Astrocyte (in vitro differentiated cells and primary cell): ENCODE measurements around the gene AKAP13. TPM values are rescaled to one million over a fixed set of nuclear protein-coding genes. Genes with fewer than 3 reads are reported as not detected.
A peak's percentile ranks its signal among the peaks of the same experiment; 100 is the strongest.

Experiments
- DNase-seq: peaks from one replicate; pipeline ENCODE4 v3.0.0-alpha.2; 2010; ENCODE audit warnings: low read depth
- FAIRE-seq: peaks from 2 replicates; lab custom pipeline; 2011; peaks lifted over from hg19 to GRCh38; lab: Jason Lieb, UNC
- H2AFZ ChIP-seq: 2 replicates; pipeline ENCODE4 v1.6.0; 2012; ENCODE audit warnings: low read depth, low read length, inconsistent platforms
- H3K27ac ChIP-seq: 2 replicates; pipeline ENCODE4 v1.5.1; 2011; ENCODE audit warnings: low read depth, low read length, inconsistent platforms
- H3K27me3 ChIP-seq: 2 replicates; pipeline ENCODE4 v1.6.0; 2011; ENCODE audit warnings: low read length, inconsistent platforms; ENCODE audit not compliant: insufficient read depth
- H3K36me3 ChIP-seq: 2 replicates; pipeline ENCODE4 v1.5.1; 2011; ENCODE audit warnings: low read length, inconsistent platforms; ENCODE audit not compliant: insufficient read depth
- H3K4me1 ChIP-seq: 2 replicates; pipeline ENCODE4 v1.5.1; 2011; ENCODE audit warnings: low read length, inconsistent platforms; ENCODE audit not compliant: insufficient read depth
- H3K4me2 ChIP-seq: 2 replicates; pipeline ENCODE4 v1.6.0; 2012; ENCODE audit warnings: low read length, inconsistent platforms
- H3K4me3 ChIP-seq: 2 replicates; pipeline ENCODE4 v1.5.1; 2011; ENCODE audit warnings: low read depth, mild to moderate bottlenecking, low read length, inconsistent platforms; ENCODE audit not compliant: insufficient read depth
- H3K79me2 ChIP-seq: 2 replicates; pipeline ENCODE4 v1.6.0; 2012; ENCODE audit warnings: mild to moderate bottlenecking, low read length, inconsistent platforms; ENCODE audit not compliant: insufficient read depth
- H3K9ac ChIP-seq: 2 replicates; pipeline ENCODE4 v1.6.0; 2012; ENCODE audit warnings: mild to moderate bottlenecking, low read length, inconsistent platforms
- H3K9me3 ChIP-seq: 2 replicates; pipeline ENCODE4 v1.5.1; 2012; ENCODE audit warnings: low read depth, mild to moderate bottlenecking, low read length, inconsistent platforms; ENCODE audit not compliant: insufficient read depth
- H4K20me1 ChIP-seq: 2 replicates; pipeline ENCODE4 v1.6.0; 2012; ENCODE audit warnings: low read length, inconsistent platforms; ENCODE audit not compliant: insufficient read depth
- H3K27ac Mint-ChIP-seq: one replicate; pipeline ENCODE4 v1.8.0; 2021; ENCODE audit warnings: mild to moderate bottlenecking, mixed read lengths; ENCODE audit not compliant: unreplicated experiment
- H3K27me3 Mint-ChIP-seq: one replicate; pipeline ENCODE4 v1.8.0; 2021; ENCODE audit warnings: low read depth, mixed read lengths; ENCODE audit not compliant: unreplicated experiment
- H3K36me3 Mint-ChIP-seq: one replicate; pipeline ENCODE4 v1.8.0; 2021; ENCODE audit warnings: low read depth, mixed read lengths; ENCODE audit not compliant: unreplicated experiment
- H3K4me1 Mint-ChIP-seq: one replicate; pipeline ENCODE4 v1.8.0; 2021; ENCODE audit warnings: low read depth, mixed read lengths; ENCODE audit not compliant: unreplicated experiment
- H3K4me3 Mint-ChIP-seq: one replicate; pipeline ENCODE4 v1.8.0; 2021; ENCODE audit warnings: mild to moderate bottlenecking, moderate library complexity, mixed read lengths; ENCODE audit not compliant: unreplicated experiment
- H3K9me3 Mint-ChIP-seq: one replicate; pipeline ENCODE4 v1.8.0; 2021; ENCODE audit warnings: mild to moderate bottlenecking, mixed read lengths; ENCODE audit not compliant: unreplicated experiment
- CTCF ChIP-seq: IDR thresholded peaks from 2 replicates; pipeline ENCODE4 v1.5.1; 2011; ENCODE audit warnings: low read depth, mild to moderate bottlenecking, inconsistent platforms, low read length, moderate library complexity; ENCODE audit not compliant: insufficient read depth
- EZH2 ChIP-seq: IDR thresholded peaks from 2 replicates; pipeline ENCODE4 v1.6.1; 2012; ENCODE audit warnings: mild to moderate bottlenecking, low read length, inconsistent platforms; ENCODE audit not compliant: insufficient read depth
- total RNA-seq: library from RNA; stranded (reverse); gene quantifications from 2 replicates; pipeline ENCODE4 v1.2.1, GENCODE V29; 2021

AKAP13 gene
- total RNA-seq, 1 donor from 2014 or later = 98.2 TPM

DNA sequence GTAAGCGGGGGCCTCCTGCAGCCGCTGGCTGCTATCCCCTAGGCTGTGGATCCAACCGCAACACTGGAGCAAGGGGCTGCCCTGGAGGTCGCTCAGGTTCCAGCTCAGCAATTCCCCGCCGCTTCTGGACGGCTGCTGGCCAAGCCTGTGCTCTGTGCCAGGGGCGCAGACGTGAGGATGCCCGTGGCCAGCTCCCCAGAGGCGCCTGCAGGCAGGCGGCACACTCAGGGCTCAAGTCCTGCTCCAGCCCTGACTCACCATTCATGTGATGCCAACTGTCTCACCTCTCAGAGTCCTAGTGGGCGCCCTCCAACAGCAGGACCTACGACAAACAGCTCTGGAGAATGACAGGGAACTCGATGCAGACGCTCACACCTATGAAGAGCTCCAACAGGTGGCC, 382.8 kb downstream of the AKAP13 start:
- H3K4me1 ChIP-seq = peaks cover 31% of the 10 kb centered on the region
- H3K4me2 ChIP-seq = no peak overlapping the region
- peaks cover 13% of the 10 kb centered on the region for H3K4me1 Mint-ChIP-seq
- no peaks in the 10 kb centered on the region for H3K27me3 ChIP-seq
- no peak overlapping the region for H3K27ac Mint-ChIP-seq
- peak overlapping the region; percentile 34 for H3K4me3 Mint-ChIP-seq
- no peak overlapping the region for H2AFZ ChIP-seq
- H3K27me3 Mint-ChIP-seq = no peaks in the 10 kb centered on the region
- TF ChIP-seq CTCF (no peak), EZH2 (no peak)
- H3K9me3 Mint-ChIP-seq = peaks cover 2% of the 10 kb centered on the region
- H3K9ac ChIP-seq = no peak overlapping the region
- H3K36me3 Mint-ChIP-seq = peaks cover 5% of the 10 kb centered on the region
- peaks cover 33% of the 10 kb centered on the region for H3K79me2 ChIP-seq
- no peak for FAIRE-seq
- H3K4me3 ChIP-seq = no peak overlapping the region
- no peaks in the 10 kb centered on the region for H3K9me3 ChIP-seq
- no peaks in the 10 kb centered on the region for H3K36me3 ChIP-seq
- no peak overlapping the region for H3K27ac ChIP-seq
- DNase-seq = no peak
- H4K20me1 ChIP-seq = peaks cover 67% of the 10 kb centered on the region

DNA sequence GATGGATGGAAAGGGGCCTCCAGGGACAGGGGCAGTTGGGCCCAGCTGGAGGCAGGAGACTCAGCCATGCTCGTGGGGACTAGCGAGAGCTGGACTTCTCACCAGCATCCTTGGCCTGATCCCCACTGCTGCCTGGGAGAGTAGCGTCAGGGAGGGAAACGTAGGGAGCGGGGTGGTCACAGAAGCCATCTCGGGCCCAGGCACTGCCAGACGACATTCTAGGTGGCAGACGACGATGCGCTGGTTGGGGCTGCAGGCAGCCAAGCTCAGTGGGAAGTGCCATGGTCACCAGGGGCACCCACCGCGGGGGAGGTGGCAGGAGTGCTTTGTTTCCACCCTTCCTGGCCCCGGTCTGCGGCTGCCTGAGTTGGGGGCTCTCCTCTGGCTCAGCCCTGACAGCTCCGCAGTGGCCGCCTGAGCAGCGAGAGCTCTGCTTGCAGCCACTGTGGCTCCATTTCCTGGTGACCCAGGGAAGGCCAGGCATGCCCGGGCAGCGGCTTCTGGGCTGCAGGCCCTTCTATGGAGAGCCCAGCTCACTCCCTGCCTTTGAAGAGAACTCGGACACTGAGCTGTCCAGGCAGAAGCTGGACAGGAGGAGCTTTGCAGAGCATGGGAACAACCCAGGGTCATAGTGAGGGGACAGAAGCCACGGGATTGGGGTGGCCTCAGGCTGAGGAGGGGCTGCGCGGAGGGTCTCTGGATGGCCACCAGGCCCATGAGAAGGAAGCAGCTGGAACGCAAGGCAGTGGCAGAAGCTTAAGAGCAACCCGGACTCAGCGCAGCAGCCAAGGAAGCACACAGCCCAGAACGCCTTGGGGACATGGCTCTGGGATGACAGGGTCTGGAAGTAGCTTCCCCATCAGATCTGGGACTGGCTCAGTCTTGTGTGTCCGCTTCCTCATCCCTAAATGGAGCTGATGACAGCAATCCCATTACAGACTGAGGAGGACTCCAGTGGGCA, 383.6 kb downstream of the AKAP13 start:
- Histone ChIP-seq H3K36me3 (no peaks in the 10 kb centered on the region), H3K79me2 (peaks cover 40% of the 10 kb centered on the region), H3K27me3 (no peaks in the 10 kb centered on the region), H3K27ac (no peak overlapping the region), H3K4me3 (no peak overlapping the region), H3K9me3 (no peaks in the 10 kb centered on the region), H4K20me1 (peaks cover 74% of the 10 kb centered on the region), H2AFZ (no peak overlapping the region), H3K4me2 (peak overlapping the region; percentile 1), H3K9ac (no peak overlapping the region), H3K4me1 (peaks cover 31% of the 10 kb centered on the region)
- TF ChIP-seq EZH2 = no peak
- no peak for TF ChIP-seq CTCF
- no peak for FAIRE-seq
- H3K4me1 Mint-ChIP-seq = peaks cover 13% of the 10 kb centered on the region
- H3K9me3 Mint-ChIP-seq = peaks cover 2% of the 10 kb centered on the region
- H3K27ac Mint-ChIP-seq = no peak overlapping the region
- no peak overlapping the region for H3K4me3 Mint-ChIP-seq
- peaks cover 11% of the 10 kb centered on the region for H3K36me3 Mint-ChIP-seq
- no peak for DNase-seq
- no peaks in the 10 kb centered on the region for H3K27me3 Mint-ChIP-seq
